ENCODE results near the gene KCP. TPM values are rescaled to one million over a fixed set of nuclear protein-coding genes. Genes with fewer than 3 reads are reported as not detected.

The KCP gene
- total RNA-seq, 1 donor from 2014 or later, result 4.3 TPM

- Mint-ChIP-seq H3K27me3 (ENCODE audit: unreplicated experiment) (no peaks in the 10 kb centered on the region), H3K4me3 (ENCODE audit: unreplicated experiment) (no peak overlapping the region), H3K27ac (ENCODE audit: unreplicated experiment) (no peak overlapping the region), H3K9me3 (ENCODE audit: unreplicated experiment) (no peaks in the 10 kb centered on the region), H3K4me1 (ENCODE audit: unreplicated experiment) (peaks cover 16% of the 10 kb centered on the region), H3K36me3 (ENCODE audit: low read depth, unreplicated experiment) (peaks cover 18% of the 10 kb centered on the region)
- TF ChIP-seq, protein P1, sequence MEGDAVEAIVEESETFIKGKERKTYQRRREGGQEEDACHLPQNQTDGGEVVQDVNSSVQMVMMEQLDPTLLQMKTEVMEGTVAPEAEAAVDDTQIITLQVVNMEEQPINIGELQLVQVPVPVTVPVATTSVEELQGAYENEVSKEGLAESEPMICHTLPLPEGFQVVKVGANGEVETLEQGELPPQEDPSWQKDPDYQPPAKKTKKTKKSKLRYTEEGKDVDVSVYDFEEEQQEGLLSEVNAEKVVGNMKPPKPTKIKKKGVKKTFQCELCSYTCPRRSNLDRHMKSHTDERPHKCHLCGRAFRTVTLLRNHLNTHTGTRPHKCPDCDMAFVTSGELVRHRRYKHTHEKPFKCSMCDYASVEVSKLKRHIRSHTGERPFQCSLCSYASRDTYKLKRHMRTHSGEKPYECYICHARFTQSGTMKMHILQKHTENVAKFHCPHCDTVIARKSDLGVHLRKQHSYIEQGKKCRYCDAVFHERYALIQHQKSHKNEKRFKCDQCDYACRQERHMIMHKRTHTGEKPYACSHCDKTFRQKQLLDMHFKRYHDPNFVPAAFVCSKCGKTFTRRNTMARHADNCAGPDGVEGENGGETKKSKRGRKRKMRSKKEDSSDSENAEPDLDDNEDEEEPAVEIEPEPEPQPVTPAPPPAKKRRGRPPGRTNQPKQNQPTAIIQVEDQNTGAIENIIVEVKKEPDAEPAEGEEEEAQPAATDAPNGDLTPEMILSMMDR (IDR thresholded peaks at IDR 0.05; ENCODE audit: unreplicated experiment), result no peak
- DNase-seq (ENCODE audit: low spot score), result no peak
These were observed 43.6 kb upstream of the KCP start for GRCh38 chr7:128954150-128954549.

DNA sequence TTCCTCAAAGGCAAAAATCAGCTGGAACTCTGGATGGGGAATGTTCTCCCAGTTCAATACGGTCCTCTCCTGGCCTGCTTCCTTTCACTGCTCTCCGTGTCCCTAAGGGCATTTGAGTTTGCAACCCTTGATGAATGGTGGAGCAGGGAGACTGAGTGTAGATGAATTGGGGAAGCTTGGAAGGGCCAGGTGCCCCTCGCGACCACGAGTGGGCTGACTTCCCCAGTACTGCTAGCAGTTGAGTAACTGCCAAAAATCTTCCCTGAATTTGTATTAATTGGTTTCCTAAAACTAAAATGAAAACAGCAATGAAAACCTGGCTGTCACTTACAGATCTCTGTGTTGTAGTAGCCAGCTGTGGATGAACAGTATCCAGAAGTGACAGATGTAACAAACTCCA is 40.8 kb upstream of the KCP start:
- H3K27me3 Mint-ChIP-seq (ENCODE audit: unreplicated experiment), result peaks cover 3% of the 10 kb centered on the region
- no peaks in the 10 kb centered on the region for H3K9me3 Mint-ChIP-seq (ENCODE audit: unreplicated experiment)
- TF ChIP-seq, protein P1 (IDR thresholded peaks at IDR 0.05; ENCODE audit: unreplicated experiment), result no peak
- no peak for DNase-seq (ENCODE audit: low spot score)
- peaks cover 15% of the 10 kb centered on the region for H3K36me3 Mint-ChIP-seq (ENCODE audit: low read depth, unreplicated experiment)
- peaks cover 11% of the 10 kb centered on the region for H3K4me1 Mint-ChIP-seq (ENCODE audit: unreplicated experiment)
- no peak overlapping the region for H3K4me3 Mint-ChIP-seq (ENCODE audit: unreplicated experiment)
- H3K27ac Mint-ChIP-seq (ENCODE audit: unreplicated experiment), result no peak overlapping the region

- H3K4me3 Mint-ChIP-seq (ENCODE audit: unreplicated experiment), result no peak overlapping the region
- DNase-seq (ENCODE audit: low spot score), result no peak
- H3K27me3 Mint-ChIP-seq (ENCODE audit: unreplicated experiment), result peaks cover 3% of the 10 kb centered on the region
- TF ChIP-seq, protein P1 (IDR thresholded peaks at IDR 0.05; ENCODE audit: unreplicated experiment), result no peak
- peaks cover 11% of the 10 kb centered on the region for H3K36me3 Mint-ChIP-seq (ENCODE audit: low read depth, unreplicated experiment)
- no peaks in the 10 kb centered on the region for H3K4me1 Mint-ChIP-seq (ENCODE audit: unreplicated experiment)
- H3K27ac Mint-ChIP-seq (ENCODE audit: unreplicated experiment), result no peak overlapping the region
- H3K9me3 Mint-ChIP-seq (ENCODE audit: unreplicated experiment), result no peaks in the 10 kb centered on the region
These were observed 38.7 kb upstream of the KCP start for GRCh38 chr7:128948976-128949760.

DNA sequence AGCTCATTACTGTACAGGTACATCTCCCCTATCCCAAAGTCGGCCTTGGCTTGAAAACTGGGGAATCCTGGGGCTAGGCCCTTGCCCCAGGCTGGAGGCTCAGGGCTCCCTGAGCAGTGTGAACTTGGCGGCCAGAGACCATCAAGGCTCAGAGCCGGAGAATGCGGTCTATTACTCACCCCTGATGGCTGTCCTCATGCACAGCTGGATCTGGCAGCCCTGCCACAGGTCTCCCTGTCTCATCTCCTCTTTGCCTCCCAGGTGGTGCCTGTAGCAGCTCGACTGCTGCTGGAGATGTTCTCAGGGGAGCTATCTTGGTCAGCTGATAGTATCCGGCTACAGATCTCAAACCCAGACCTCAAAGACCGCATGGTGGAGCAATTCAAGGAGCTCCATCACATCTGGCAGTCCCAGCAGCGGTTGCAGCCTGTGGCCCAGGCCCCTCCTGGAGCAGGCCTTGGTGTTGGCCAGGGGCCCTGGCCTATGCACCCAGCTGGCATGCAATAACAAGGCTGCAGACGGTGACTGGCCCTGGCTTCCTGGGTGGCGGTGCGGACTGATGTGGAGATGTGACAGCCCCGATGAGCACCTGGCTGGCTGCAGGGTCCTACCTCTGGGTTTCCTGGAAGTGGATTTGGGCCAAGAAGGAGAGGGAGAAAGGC is 37.9 kb upstream of the KCP start:
- Mint-ChIP-seq H3K4me1 (ENCODE audit: unreplicated experiment) (no peaks in the 10 kb centered on the region), H3K4me3 (ENCODE audit: unreplicated experiment) (no peak overlapping the region), H3K36me3 (ENCODE audit: low read depth, unreplicated experiment) (peaks cover 11% of the 10 kb centered on the region), H3K9me3 (ENCODE audit: unreplicated experiment) (no peaks in the 10 kb centered on the region), H3K27ac (ENCODE audit: unreplicated experiment) (no peak overlapping the region), H3K27me3 (ENCODE audit: unreplicated experiment) (peaks cover 3% of the 10 kb centered on the region)
- TF ChIP-seq, protein P1 (IDR thresholded peaks at IDR 0.05; ENCODE audit: unreplicated experiment), result no peak
- no peak for DNase-seq (ENCODE audit: low spot score)

DNA sequence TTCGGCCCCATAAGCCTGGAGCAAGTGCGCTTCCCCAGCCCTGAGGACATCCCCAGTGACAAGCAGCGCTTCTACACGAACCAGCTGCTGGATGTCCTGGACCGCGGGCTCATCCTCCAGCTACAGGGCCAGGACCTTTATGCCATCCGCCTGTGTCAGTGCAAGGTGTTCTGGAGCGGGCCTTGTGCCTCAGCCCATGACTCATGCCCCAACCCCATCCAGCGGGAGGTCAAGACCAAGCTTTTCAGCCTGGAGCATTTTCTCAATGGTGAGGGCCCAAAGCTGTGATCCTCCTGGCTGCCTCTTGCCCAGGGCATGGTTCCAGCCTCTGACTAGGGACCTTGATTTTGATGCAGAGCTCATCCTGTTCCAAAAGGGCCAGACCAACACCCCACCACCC is 37.3 kb upstream of the KCP start:
- Mint-ChIP-seq H3K4me1 (ENCODE audit: unreplicated experiment) (no peaks in the 10 kb centered on the region), H3K36me3 (ENCODE audit: low read depth, unreplicated experiment) (peaks cover 11% of the 10 kb centered on the region), H3K27ac (ENCODE audit: unreplicated experiment) (peak overlapping the region; percentile 42), H3K4me3 (ENCODE audit: unreplicated experiment) (no peak overlapping the region), H3K27me3 (ENCODE audit: unreplicated experiment) (peaks cover 3% of the 10 kb centered on the region), H3K9me3 (ENCODE audit: unreplicated experiment) (no peaks in the 10 kb centered on the region)
- no peak for DNase-seq (ENCODE audit: low spot score)
- TF ChIP-seq, protein P1 (IDR thresholded peaks at IDR 0.05; ENCODE audit: unreplicated experiment), result no peak

Measured in endothelial cell (in vitro differentiated cells).